AG20443 (cell line): ENCODE measurements around the gene CCDC192.
"Not testable (repeated sequence)": the region's sequence is repeated elsewhere in the genome, so short reads cannot be mapped to it uniquely, and the experiment has no call there.

Experiments used
- DNase-seq: peaks from one replicate; pipeline ENCODE4 v3.0.0; 2012; ENCODE audit warnings: low spot score, mixed read lengths

Gene CCDC192

GRCh38 chr5:127846884-127847283 lies 143.7 kb downstream of the CCDC192 start:
- no peak for DNase-seq

DNA sequence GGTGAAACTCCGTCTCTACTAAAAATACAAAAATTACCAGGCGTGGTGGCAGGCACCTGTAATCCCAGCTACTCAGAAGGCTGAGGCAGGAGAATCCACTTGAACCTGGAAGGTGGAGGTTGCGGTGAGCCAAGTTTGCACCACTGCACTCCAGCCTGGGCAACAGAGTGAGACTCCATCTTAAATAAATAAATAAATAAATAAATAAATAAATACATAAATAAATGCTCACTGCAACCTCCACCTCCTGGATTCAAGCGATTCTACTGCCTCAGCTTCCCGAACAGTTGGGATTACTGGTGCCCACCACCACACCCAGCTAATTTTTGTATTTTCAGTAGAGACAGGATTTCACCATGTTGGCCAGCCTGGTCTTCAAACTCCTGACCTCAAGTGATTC lies 144.4 kb downstream of the CCDC192 start:
- not testable (repeated sequence) for DNase-seq

GRCh38 chr5:127848098-127848497 lies 144.9 kb downstream of the CCDC192 start:
- no peak for DNase-seq

GRCh38 chr5:127849408-127849807 lies 146.2 kb downstream of the CCDC192 start:
- DNase-seq, result no peak

DNA sequence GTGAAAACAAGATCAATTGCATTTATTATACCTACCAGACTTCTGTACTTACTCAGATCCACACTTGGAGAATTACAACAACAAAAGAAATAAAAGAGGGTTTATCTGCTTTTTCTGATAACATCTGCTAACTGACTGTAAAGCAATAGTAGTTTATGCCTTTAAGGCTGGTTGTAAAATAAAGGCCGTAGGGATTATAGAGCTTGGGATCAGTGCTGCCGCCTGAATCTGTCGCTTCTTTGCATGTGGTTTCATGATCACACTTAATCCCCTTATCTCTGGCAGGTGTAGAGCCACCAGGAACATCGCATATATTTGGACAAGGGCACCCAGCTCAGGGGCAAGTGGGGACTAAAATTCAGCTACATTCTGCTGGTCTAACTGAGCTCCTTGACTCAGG lies 146.7 kb downstream of the CCDC192 start:
- no peak for DNase-seq

GRCh38 chr5:127851964-127852363 lies 148.8 kb downstream of the CCDC192 start:
- no peak for DNase-seq

- no peak for DNase-seq
These were observed 151.3 kb downstream of the CCDC192 start for GRCh38 chr5:127854520-127854919.

GRCh38 chr5:127856292-127856691 lies 153.1 kb downstream of the CCDC192 start:
- no peak for DNase-seq

DNA sequence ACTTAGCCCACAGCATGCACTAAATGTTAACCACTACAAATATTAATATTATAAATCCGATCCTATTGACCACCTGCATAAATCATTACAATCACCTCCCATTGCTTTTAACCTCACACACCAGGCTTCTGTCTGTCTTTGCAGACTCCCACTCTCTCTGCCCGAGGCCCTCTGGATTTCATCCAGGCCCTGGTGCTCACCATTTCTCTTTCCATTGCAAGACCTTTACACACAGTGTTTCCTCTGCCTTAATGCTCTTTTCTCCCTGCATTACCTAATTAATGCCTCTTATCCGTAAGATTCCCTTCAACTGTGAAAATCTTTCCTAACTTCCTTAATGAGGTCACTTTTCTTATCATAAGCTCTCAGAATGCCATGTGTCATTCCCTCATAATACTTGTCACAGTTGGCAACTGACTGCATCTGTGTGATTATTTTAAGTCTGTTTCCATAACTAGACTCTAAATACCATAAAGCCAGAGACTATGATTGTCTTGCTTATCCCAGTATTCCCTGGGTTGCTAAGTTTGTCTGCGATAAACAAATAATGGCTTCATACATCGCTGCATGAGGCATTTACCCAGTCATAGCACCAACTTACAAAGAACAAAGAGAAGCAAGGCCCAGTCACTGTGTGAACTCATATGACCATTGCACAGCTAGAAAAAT lies 155.1 kb downstream of the CCDC192 start:
- no peak for DNase-seq

DNA sequence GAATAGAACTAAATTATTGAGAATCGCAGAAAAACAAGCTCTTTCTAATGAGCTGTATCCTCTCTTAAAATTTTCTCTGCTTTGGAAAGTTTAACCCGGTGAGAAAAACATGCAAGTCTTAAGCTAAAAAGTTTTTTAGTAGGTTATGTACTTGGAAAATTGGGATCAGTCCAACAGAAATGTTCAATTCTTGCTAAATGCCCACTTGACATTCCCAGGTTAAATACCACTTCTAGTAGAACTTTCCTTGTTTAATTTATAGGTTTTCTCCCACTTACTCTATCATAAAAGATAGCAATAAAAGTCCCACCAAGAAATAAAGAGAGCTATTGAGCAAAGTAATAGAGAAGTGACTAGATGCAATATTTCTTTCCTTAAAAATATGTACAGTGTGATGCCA lies 157.1 kb downstream of the CCDC192 start:
- no peak for DNase-seq

- no peak for DNase-seq
These were observed 160.0 kb downstream of the CCDC192 start for GRCh38 chr5:127863161-127863560.

DNA sequence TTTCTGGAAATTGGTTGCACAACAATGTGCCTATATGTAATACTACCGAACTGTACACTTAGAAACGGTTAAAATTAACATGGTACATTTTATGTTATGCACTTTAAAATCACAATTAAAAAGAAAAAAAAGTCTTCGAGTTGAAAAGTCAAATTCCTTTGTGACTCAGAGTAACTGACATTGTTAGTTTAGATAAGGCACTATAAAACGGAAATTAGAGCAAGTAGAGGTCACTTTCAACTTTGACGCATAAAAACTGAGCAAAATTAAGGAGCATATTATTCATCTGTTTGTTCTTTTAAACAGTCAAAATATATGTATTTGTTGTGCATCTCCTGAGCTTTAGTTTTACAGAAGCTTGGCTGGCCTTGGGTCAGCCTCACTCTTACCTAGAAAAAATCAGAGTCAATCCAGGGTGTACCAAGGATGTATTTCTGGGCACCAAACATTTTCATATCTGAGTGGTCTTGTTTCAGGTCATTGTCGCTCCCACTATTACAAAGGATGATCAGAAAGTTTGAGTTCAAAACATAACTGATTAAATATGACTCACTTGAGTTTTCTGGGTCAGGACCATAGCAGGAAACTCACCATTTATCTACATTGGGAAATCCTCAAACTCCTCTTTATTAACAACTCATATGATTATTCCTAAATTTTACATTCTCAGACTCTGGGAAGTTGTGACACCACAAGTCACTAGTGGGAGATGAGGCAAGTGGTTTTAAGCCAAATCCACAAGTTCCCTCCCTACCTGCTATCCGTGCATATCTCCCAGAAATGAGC lies 160.6 kb downstream of the CCDC192 start:
- DNase-seq, result no peak

DNA sequence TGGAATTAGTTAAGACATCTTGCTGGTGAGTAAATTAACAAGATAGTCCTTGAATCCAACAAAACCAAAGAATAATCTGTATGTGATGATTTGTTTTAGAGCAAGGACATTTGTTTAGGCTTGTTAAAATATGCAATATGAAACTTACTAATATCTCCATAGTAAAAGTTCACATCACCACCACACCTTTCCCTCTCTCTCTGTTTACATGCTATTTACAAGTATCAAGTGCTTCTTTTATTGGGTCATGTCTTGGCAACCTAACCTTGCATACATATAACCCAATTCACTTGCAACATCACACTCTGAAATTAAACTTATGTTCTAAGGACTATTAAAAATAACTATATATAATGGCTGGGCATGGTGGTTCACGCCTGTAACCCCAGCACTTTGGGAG lies 161.3 kb downstream of the CCDC192 start:
- DNase-seq, result no peak

GRCh38 chr5:127865273-127865672 lies 162.1 kb downstream of the CCDC192 start:
- no peak for DNase-seq

DNA sequence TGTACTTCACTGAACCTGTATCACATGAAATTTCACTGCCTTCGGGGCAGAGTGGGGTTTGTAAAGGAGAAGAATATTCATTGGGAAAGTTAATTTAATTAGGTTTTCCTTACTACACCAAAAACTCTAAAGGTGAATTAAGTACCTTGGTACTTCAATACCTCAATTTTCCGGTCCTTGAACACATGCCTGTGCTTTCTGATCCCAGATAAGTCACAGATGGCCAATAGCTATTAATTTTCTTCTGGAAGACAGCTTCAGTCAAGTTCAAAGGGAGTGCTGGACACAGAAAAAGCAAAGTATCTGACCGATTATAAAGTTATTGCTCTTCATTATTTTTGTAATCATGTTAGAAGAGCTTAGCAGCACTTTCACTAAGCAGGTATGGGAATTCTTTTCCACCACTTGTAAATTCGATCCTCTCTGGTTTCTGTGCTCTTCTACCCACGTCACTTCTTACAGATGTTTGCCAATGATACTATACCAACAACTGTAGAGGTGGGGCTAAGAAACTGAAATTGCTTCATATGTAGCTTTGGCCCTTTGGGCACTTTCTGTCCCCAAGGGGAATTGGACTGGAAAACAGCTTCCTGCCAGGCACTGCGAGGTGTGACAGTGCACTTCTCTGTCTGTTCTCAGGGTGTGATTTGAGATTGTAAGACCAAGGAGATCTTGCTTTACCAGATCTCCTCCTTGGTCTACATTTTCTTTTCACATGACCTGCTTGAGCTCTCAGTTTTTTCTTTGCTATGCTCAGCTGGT lies 164.0 kb downstream of the CCDC192 start:
- no peak for DNase-seq

- peak; percentile 64 for DNase-seq
These were observed 167.7 kb downstream of the CCDC192 start for GRCh38 chr5:127870914-127871313.

DNA sequence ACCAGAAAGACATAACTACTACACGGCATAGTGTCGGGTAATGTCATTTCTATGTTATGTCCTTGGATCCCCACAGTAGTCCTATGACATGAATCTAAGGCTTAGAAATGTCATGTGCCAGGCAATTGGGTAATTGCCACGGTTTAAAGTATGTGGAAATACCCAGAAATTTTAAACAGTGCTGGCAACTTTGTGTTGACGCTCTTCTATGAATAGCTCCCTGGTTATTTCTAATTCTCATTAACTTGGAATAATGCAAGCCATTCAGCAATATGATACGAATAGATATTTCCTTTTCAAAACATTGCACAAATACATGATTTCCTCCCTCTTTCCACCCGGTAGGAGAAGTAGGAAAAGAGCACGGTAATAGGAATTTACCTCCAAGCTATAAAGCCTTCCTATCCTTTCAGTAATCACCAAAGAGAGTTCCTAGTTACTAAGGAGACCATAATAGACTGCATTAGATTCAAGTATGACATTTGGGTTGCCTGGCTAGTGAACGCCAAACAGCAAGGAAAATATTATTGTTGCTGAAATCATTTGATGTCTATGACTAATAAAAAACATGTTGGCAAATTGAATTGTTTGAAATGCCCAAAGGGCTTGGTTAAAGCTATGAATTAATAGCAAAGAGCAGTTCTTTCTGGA lies 168.4 kb downstream of the CCDC192 start:
- DNase-seq, result peak; percentile 18

DNA sequence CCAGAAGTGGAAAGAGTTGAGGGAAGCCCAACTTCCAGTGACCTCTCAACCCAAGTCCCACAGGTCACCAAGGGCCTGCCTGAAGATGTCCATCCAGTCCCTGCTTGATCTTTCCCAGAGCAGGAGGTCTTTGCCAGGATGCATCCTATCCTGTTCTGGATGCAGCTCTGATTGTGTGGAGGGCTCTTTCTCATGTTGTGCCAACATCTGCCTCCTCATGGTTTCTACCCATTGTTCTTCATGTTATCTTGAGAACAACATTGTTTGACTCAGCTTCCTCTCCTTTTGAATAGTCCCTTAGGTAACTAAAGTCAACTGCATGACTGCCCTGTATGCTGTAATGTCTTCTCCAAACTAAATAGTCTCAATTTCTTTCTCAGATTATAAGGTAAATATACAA lies 169.3 kb downstream of the CCDC192 start:
- DNase-seq, result no peak

DNA sequence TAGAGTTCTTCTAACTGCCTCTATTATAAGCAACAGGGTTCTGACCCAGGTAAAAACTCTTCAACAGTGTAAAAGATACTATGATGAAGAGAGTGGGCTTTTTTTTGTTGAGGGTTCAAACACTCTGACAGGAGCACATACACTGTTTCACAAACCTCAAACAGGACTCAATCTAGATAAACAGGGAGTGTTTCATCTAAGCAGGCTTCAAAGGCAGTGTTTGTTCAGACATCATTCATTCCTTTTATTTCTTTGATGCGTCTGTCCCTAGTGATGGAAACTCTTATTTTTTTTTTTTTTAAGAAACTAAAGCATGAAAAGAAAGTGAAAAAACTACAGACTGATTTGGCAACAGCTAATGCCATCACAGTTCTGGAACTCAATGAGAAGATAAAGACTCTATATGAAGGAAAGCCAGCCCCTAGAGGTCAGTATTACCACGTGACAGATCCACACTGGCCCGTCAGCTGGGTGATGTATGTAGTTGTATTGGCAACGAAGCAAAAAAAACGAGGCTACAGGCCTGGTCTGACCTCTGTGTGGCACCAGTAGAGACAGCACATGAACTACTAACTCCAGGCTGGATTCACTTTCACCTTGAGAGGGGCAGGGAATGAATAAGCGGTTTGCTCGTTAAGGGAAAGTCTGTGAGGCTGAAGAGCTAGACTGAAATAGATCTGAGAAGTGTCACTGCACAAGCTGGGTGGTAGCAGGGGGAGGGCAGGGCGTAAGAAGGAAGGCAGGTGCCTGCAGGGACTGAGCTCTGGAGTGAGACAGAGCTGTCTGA lies 172.2 kb downstream of the CCDC192 start:
- DNase-seq, result no peak

GRCh38 chr5:127876384-127876783 lies 173.2 kb downstream of the CCDC192 start:
- DNase-seq, result no peak

GRCh38 chr5:127878174-127878750 lies 175.1 kb downstream of the CCDC192 start:
- DNase-seq, result peak; percentile 52
